Stimulated activated CD4-positive, alpha-beta T cell treated with anti-CD3 and anti-CD28 coated beads, Interleukin-4, amount 100 ng/mL, for 24 hours (primary cell): ENCODE data around the gene TUBGCP2.
"Not testable (repeated sequence)": the region's sequence is repeated elsewhere in the genome, so short reads cannot be mapped to it uniquely, and the experiment has no call there.

ENCODE experiments used
- DNase-seq: peaks from one replicate; pipeline ENCODE4 v3.0.0-alpha.2; 2020

The TUBGCP2 gene

GRCh38 chr10:133277277-133277992 is 31.2 kb downstream of the TUBGCP2 start:
- no peak for DNase-seq

GRCh38 chr10:133276435-133277201 is 32.1 kb downstream of the TUBGCP2 start, which contains the start of gene ADAM8:
Gene ADAM8 (minus strand): TSS chr10:133276868. CDS start chr10:133276817, 51 bp downstream.
- DNase-seq: peak; percentile 61

GRCh38 chr10:133276100-133276434 is 32.6 kb downstream of the TUBGCP2 start:
- DNase-seq: no peak

- peak; percentile 44 for DNase-seq
Measured at GRCh38 chr10:133275684-133276092, 33.0 kb downstream of the TUBGCP2 start.

GRCh38 chr10:133274751-133275683 is 33.7 kb downstream of the TUBGCP2 start:
- DNase-seq: peak; percentile 87

GRCh38 chr10:133273534-133274143 is 35.0 kb downstream of the TUBGCP2 start:
- DNase-seq: no peak

GRCh38 chr10:133272964-133273420 is 35.7 kb downstream of the TUBGCP2 start:
- no peak for DNase-seq

- no peak for DNase-seq
Measured at GRCh38 chr10:133272301-133272963, 36.2 kb downstream of the TUBGCP2 start.

GRCh38 chr10:133271521-133272300 is 37.0 kb downstream of the TUBGCP2 start:
- DNase-seq: no peak

- no peak for DNase-seq
Measured at GRCh38 chr10:133270773-133271297, 37.8 kb downstream of the TUBGCP2 start.

GRCh38 chr10:133270204-133270603 is 38.5 kb downstream of the TUBGCP2 start:
- DNase-seq: no peak

- DNase-seq: no peak
Measured at GRCh38 chr10:133269367-133269766, 39.3 kb downstream of the TUBGCP2 start.

- DNase-seq: no peak
Measured at GRCh38 chr10:133268532-133268931, 40.1 kb downstream of the TUBGCP2 start.

GRCh38 chr10:133267829-133268228 is 40.8 kb downstream of the TUBGCP2 start:
- no peak for DNase-seq

GRCh38 chr10:133267293-133267692 is 41.4 kb downstream of the TUBGCP2 start:
- no peak for DNase-seq

- no peak for DNase-seq
Measured at GRCh38 chr10:133266056-133266795, 42.4 kb downstream of the TUBGCP2 start.

GRCh38 chr10:133265052-133265451 is 43.6 kb downstream of the TUBGCP2 start:
- not testable (repeated sequence) for DNase-seq

GRCh38 chr10:133264461-133264860 is 44.2 kb downstream of the TUBGCP2 start:
- DNase-seq: peak; percentile 26

- DNase-seq: no peak
Measured at GRCh38 chr10:133263674-133264073, 45.0 kb downstream of the TUBGCP2 start.

GRCh38 chr10:133262696-133263095 is 46.0 kb downstream of the TUBGCP2 start:
- no peak for DNase-seq
